ENCODE measurements around the gene HOXC9.

DNA sequence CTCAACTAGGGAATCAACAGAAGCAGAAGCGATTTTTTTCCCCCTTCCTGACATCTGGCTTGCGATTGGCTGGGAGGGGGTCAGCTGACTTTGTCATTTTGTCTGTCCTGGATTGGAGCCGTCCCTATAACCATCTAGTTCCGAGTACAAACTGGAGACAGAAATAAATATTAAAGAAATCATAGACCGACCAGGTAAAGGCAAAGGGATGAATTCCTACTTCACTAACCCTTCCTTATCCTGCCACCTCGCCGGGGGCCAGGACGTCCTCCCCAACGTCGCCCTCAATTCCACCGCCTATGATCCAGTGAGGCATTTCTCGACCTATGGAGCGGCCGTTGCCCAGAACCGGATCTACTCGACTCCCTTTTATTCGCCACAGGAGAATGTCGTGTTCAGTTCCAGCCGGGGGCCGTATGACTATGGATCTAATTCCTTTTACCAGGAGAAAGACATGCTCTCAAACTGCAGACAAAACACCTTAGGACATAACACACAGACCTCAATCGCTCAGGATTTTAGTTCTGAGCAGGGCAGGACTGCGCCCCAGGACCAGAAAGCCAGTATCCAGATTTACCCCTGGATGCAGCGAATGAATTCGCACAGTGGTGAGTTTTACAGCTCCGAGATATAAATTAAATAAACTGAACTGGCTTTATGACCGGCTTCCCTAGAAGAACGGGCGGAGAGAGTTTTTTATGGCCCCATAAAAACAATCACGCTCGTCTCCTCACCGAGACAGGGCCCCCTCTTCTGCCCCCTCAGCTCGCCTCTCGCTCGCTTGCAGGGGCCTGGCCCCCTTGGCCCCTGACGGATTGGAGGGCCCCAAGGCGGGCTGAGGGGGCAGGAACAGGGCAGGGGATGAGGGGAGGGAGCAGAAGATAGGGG, 28.6 kb downstream of the HOXC9 start, which contains the start of gene HOXC6:
- TF ChIP-seq GATA3 (IDR thresholded peaks at IDR 0.05; ENCODE audit: low read depth, low read length): no peak
- no peak for TF ChIP-seq GATA2 (IDR thresholded peaks at IDR 0.05; ENCODE audit: low read depth, low read length)
